ENCODE data around the gene XPO1.
"Not testable (repeated sequence)": the region's sequence is repeated elsewhere in the genome, so short reads cannot be mapped to it uniquely, and the experiment has no call there.

The XPO1 gene

DNA sequence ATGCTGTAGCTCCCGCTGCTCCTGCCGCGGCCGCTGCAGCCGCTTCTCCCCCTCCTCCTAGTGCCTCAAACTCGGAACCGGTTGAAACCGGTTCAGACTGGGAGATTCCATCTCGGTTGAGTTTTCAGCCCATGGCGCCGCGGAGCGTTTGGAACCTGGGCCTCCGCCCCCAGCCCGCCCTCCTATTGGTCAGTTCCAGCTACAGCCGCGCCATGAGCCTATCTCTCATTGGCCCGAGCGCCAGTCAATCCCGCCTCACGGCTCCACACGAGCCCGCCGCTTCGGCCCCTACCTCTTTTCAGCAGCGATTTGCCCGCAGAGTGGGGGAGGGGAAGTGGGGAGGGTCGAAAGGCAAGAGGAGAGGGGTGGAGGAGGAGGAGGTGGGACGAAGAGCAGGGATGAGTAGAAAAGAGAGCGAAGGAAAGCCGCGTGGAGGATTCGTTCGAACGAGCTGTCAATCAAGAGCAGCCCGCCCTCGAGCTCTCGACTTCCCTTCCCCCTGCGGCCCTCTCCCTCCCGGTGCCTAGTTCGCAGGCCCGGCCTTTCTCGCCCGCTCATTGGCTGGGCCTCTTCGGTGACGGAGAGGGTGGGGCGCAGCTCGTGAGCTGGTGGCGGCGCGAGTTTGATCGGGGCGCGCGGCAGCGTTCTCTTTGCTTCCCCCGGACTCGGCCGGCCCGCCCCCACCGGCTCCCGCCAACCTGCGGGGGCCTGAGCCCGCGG lies at the start of gene XPO1:
Gene XPO1 (minus strand): TSS at position 157 of the 720 bp plus-strand sequence. CDS start 4,459 bp downstream, outside the sequence.
- peak; percentile 99 for DNase-seq (ENCODE audit: low spot score)

DNA sequence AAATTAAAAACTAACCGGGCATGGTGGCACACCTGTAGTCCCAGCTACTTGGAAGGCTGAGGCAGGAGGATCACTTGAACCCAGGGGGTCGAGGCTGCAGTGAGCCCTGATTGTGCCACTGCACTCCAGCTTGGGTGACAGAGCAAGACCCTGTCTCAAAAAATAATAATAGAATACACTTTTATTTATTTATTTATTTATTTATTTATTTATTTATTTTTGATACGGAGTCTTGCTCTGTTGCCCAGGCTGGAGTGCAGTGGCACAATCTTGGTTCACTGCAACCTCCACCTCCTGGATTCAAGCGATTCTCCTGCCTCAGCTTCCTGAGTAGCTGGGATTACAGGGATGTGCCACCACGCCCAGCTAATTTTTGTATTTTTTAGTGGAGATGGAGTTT lies 48.8 kb upstream of the XPO1 start:
- DNase-seq (ENCODE audit: low spot score), result not testable (repeated sequence)

- no peak for DNase-seq (ENCODE audit: low spot score)
Observed at GRCh38 chr2:61585383-61585782, 47.2 kb upstream of the XPO1 start.

- not testable (repeated sequence) for DNase-seq (ENCODE audit: low spot score)
Observed at GRCh38 chr2:61584368-61584767, 46.2 kb upstream of the XPO1 start.

DNA sequence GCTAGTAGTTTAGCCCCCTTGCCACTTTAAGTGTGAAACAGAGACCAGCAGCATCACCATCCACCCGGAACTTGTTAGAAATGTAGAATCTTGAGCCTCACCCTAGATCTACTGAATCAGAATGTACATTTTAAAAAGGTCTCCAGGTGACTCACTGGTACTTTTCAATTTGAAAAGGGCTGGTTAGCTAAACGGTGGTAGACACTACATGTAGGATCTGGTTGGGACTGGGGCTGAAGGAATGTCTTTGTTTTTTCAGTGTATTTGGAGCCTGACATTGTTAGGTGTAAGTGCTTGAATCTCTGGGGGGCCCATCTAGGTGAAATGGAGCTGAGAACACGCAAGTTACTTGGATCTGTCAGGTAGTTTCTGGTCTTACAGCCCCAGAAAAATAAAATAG lies 44.0 kb upstream of the XPO1 start:
- no peak for DNase-seq (ENCODE audit: low spot score)

- no peak for DNase-seq (ENCODE audit: low spot score)
Observed at GRCh38 chr2:61581716-61582115, 43.6 kb upstream of the XPO1 start.

- DNase-seq (ENCODE audit: low spot score), result no peak
Observed at GRCh38 chr2:61575447-61575859, 37.3 kb upstream of the XPO1 start.

DNA sequence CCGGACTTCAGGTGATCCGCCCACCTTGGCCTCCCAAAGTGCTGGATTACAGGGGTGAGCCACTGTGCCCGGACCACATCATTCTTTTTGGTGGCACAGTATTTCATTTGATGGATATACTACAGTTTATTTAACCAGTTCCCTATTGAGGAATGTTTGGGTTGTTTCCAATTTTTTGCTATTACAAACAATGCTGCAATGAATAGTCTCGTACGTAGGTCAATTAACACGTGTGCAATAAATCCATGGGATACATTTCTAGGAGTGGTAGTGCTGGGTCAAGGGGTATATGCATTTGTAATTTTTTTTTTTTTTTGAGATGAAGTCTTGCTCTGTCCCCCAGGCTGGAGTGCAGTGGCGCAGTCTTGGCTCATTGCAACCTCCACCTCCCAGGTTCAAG lies 28.4 kb upstream of the XPO1 start:
- DNase-seq (ENCODE audit: low spot score), result no peak

GRCh38 chr2:61562615-61563014 lies 24.5 kb upstream of the XPO1 start:
- DNase-seq (ENCODE audit: low spot score), result no peak

DNA sequence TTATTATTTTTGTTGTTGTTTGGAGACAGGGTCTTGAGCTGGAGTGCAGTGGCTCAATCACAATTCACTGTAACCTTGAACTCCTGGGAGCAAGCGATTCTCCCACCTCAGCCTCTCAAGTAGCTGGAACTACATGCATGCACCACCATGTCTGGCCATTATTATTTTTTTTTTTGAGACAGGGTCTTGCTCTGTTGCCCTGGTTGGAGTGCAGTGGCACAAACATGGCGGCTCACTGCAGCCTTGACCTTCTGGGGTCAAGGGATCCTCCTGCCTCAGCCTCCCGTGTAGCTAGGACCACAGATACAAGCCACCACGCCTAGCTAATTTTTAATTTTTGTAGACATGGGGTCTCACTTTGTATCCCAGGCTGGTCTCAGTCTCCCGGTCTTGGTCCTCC lies 20.0 kb upstream of the XPO1 start:
- no peak for DNase-seq (ENCODE audit: low spot score)

DNA sequence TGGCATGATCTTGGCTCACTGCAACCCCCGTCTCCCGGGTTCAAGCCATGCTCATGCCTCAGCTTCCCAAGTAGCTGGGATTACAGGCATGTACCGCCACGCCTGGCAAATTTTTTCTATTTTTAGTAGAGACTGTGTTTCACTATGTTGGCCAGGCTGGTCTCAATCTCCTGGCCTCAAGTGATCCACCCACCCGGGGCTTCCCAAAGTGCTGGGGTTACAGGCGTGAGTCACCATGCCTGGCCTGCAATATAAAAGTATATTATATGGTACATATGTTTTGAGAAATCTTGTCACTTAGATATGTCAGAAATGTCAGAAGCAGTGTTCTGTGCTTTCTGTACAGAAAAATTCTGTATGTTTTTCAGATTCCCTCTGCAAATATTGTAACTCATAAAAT lies 19.2 kb upstream of the XPO1 start:
- no peak for DNase-seq (ENCODE audit: low spot score)

DNA sequence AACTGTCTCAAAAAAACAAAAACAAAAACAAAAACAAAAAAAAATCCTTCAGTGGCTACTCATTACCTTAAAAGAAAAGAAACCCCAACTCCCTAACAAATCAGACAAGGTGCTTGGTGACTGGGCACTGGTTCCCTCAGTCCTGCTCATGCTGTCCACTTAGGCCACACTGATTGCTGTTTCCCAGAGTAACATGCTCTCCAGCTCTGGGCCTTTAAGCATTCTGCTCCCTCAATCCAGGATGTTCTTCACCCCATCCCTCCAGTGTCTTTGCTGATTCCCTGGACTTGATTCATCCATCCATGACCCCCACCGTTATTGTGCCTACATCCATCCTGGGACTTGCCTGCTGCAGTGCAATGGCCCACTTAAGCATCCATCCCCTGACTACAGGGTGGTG lies 16.4 kb upstream of the XPO1 start:
- no peak for DNase-seq (ENCODE audit: low spot score)

GRCh38 chr2:61550375-61551209 lies 12.4 kb upstream of the XPO1 start:
- DNase-seq (ENCODE audit: low spot score), result no peak

GRCh38 chr2:61549546-61549945 lies 11.4 kb upstream of the XPO1 start:
- DNase-seq (ENCODE audit: low spot score), result no peak

GRCh38 chr2:61543062-61543461 lies 4.9 kb upstream of the XPO1 start:
- no peak for DNase-seq (ENCODE audit: low spot score)

DNA sequence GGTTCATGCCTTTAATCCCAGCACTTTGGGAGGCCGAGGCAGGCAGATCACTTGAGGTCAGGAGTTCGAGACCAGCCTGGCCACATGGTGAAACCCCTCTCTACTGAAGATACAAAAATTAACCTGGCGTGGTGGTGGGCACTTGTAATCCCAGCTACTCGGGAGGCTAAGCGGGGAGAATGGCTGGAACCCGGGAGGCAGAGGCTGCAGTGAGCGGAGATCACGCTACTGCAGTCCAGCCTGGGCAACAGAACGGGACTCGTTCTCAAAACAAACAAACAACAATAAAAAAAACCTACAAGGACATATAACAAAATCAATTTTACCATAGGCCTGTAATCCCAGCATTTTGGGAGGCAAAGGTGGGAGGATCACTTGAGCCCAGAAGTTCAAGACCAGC lies 2.0 kb upstream of the XPO1 start:
- DNase-seq (ENCODE audit: low spot score), result not testable (repeated sequence)

- DNase-seq (ENCODE audit: low spot score), result peak; percentile 47
Observed at GRCh38 chr2:61538920-61539520, 864 bp upstream of the XPO1 start.

DNA sequence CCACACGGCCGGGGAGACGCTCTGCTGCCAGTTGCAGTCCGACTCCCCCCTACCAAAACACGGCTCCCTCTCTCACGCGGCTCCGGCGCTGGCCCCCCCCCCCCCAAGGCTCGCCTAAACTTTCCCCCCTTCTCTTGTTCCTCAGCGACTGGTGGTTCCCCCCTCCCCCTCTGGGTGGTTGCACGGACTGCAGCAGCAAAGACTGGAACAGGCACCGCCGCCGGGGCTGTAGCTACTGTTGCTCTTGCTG lies 281 bp downstream of the XPO1 start:
- no peak for DNase-seq (ENCODE audit: low spot score)

GRCh38 chr2:61537277-61537949 lies 743 bp downstream of the XPO1 start:
- peak; percentile 37 for DNase-seq (ENCODE audit: low spot score)

- peak; percentile 93 for DNase-seq (ENCODE audit: low spot score)
Observed at GRCh38 chr2:61536572-61537276, 1.4 kb downstream of the XPO1 start.

DNA sequence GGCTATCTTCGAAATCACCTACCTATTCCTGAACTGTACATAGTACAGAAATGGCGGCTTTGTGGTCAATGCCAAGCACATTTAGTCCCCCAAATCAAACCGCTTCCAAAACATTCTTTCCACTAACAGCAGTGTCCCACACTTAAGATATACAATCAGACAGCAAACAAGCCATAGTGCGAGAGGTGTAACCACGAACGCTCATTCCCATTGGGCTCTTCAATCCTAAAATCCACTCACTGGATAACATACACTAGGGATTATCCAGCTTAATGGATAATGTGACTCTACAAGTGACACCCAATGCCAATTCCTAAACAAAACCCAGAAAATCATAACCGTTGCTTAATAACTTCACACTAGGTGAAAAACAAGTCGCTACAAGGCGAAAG lies 2.0 kb downstream of the XPO1 start:
- DNase-seq (ENCODE audit: low spot score), result peak; percentile 64

GRCh38 chr2:61535449-61535848 lies 2.7 kb downstream of the XPO1 start:
- no peak for DNase-seq (ENCODE audit: low spot score)
